Urinary bladder (tissue), 4 donors: ENCODE measurements around the gene KIZ. TPM values are rescaled to one million over a fixed set of nuclear protein-coding genes. Genes with fewer than 3 reads are reported as not detected.

Source experiments
- DNase-seq: peaks from one replicate; pipeline ENCODE4 v3.0.0-alpha.2; 2015; ENCODE audit errors: extremely low spot score
- H3K27ac ChIP-seq: one replicate; pipeline ENCODE4 v1.5.1; 2013; ENCODE audit warnings: low read depth, mild to moderate bottlenecking, moderate library complexity
- H3K36me3 ChIP-seq: one replicate; pipeline ENCODE4 v1.6.1; 2013; ENCODE audit warnings: mild to moderate bottlenecking, moderate library complexity; ENCODE audit not compliant: insufficient read depth
- H3K4me1 ChIP-seq: one replicate; pipeline ENCODE4 v1.6.1; 2013; ENCODE audit warnings: mild to moderate bottlenecking, moderate library complexity; ENCODE audit not compliant: insufficient read depth
- H3K4me3 ChIP-seq: one replicate; pipeline ENCODE4 v1.5.1; 2013; ENCODE audit warnings: low read depth, low read length
- WGBS: extraction: QIAGEN DNeasy Blood & Tissue Kit; methylation state at CpG from one replicate; pipeline ENCODE4 v1.1.7; 2013; 5-methylcytosine and 5-hydroxymethylcytosine counted together
- polyA plus RNA-seq: library from polyadenylated mRNA; stranded (reverse); fragments of 200-250 nt; gene quantifications from one replicate; pipeline ENCODE4 v1.2.3, GENCODE V29; 2013
- total RNA-seq: library from RNA; depleted of rRNA; stranded (reverse); fragments of >200 nt; gene quantifications from one replicate; pipeline ENCODE4 v1.2.3, GENCODE V29; 2014
- donor health status: healthy with polysubstance abuse.
- donor health status: healthy.

Gene KIZ
- 32.9 TPM for total RNA-seq
- polyA plus RNA-seq = 38.1 TPM

DNA sequence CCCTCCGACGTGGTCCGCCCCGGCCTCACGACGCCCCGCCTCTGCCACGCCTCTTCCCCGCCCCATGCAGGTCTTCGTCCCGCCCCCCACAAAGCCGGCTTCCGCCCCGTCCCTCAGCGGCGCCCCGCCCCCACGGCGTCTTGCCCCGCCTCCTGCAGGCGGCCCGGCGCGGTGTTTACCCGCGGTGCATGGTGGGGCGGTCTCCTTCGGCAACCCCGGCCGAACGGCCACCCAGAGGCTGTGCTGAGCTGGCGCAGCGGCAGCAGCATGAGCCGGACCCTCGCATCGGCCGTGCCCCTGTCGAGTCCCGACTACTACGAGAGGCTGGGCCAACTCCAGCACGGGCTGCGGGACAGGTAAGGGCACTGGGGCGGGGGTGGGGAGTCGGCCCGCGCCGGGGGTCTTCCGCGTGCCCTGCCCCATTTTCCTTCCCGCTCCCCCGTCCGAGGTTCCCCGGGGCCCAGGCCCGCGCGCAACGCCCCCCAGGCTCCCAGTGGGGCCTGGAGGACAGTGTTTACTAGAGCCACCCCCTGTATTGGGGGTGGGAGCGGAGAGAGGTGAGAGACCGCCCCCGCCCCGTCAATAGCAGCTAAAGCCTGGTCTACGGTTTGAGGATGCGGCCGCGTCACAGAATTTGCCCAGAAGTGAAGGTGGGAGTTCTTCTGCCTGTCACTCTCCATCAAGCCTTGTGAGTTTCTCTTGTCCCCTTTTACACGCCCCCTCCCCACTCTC is at the start of gene KIZ:
TSS of gene KIZ (plus strand) at position 234 of the 732 bp plus-strand sequence. CDS start at position 268, 34 bp downstream.
- Histone ChIP-seq H3K36me3 (no peaks in the 10 kb centered on the region), H3K4me3 (peak within 1 kb of the TSS; percentile 88), H3K4me1 (no peaks in the 10 kb centered on the region), H3K27ac (peak within 1 kb of the TSS; percentile 88)
- under 1% methylated on average over 66 of the region's 66 CpGs for WGBS
- peak; percentile 84 for DNase-seq

DNA sequence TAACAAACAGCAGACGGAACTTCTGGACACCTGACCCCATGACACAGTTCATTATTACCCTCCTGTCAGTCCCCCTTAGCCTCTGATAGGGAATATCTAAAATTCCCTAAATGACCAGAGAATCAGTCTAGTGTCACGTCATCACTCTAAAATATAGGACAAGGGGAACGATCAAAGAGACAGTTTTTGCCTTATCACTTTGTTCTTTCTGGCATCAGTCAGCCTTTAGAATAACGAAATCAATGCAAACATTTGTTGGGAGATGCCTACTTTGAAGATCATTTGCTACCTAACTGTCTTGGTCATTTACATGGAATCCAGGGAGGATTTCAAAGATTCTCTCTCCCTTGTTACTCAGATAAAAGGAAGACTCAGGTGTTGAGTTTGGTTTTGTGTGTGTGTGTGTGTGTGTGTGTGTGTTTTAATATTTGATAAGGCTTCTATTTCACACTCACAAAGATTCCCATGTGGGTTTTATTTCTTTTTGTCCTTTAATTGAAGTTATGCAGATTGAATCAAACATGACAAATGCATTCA is 48.0 kb upstream of the KIZ start:
- H3K4me3 ChIP-seq = no peak overlapping the region
- no peak overlapping the region for H3K27ac ChIP-seq
- no peak for DNase-seq
- 49% methylated on average over 4 of the region's 4 CpGs for WGBS
- H3K4me1 ChIP-seq = no peaks in the 10 kb centered on the region
- no peaks in the 10 kb centered on the region for H3K36me3 ChIP-seq

DNA sequence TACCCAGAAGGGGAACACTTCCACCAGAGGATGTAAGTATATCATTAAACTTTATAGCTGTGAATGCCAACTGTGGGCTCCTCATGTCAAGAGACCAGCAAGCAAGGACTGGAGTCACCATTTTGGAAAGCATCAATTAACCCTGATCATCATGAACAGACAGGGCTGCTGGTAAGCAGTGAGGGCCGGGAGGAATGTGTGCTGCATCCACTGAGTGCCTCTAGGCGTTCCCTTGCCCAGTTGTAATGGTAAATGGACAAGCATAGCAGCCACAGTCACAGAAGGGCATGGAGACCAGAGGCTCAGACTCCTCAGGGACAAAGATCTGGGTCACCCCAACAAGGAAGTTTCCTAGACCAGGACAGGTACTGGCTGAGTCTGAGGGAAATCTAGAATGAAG is 43.3 kb upstream of the KIZ start:
- WGBS = 61% methylated on average over 2 of the region's 2 CpGs
- H3K27ac ChIP-seq = no peak overlapping the region

DNA sequence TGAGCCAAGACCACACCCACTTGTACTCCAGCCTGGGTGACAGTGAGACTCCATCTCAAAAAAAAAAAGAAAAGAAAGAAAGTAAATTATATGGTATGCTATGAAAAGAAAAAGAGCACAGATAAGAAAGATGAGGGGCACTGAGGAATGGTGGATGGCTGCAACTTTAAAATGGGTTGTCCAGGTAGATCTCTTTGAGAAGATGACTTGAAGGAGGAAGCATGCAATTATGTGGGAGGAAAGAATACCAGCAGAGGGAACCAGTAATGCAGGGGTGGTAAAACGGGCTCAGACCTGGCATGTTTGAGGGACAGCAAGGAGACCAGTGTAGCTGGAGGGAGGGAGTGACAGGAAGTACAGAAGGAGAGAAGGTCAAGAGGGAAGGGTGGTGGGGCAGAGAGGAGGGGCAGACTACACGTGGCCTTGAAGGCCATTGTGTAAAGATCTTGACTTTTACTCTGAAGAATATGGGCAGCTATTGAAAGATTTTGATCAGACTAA is 42.0 kb upstream of the KIZ start:
- Histone ChIP-seq H3K4me3 (no peak overlapping the region), H3K4me1 (no peaks in the 10 kb centered on the region), H3K27ac (no peak overlapping the region), H3K36me3 (no peaks in the 10 kb centered on the region)
- DNase-seq = no peak
- 33% methylated on average over 2 of the region's 2 CpGs for WGBS

More for the DNA sequence above, 43.3 kb upstream of the KIZ start:
- Histone ChIP-seq H3K4me1 (no peaks in the 10 kb centered on the region), H3K4me3 (no peak overlapping the region), H3K36me3 (no peaks in the 10 kb centered on the region)
- no peak for DNase-seq

DNA sequence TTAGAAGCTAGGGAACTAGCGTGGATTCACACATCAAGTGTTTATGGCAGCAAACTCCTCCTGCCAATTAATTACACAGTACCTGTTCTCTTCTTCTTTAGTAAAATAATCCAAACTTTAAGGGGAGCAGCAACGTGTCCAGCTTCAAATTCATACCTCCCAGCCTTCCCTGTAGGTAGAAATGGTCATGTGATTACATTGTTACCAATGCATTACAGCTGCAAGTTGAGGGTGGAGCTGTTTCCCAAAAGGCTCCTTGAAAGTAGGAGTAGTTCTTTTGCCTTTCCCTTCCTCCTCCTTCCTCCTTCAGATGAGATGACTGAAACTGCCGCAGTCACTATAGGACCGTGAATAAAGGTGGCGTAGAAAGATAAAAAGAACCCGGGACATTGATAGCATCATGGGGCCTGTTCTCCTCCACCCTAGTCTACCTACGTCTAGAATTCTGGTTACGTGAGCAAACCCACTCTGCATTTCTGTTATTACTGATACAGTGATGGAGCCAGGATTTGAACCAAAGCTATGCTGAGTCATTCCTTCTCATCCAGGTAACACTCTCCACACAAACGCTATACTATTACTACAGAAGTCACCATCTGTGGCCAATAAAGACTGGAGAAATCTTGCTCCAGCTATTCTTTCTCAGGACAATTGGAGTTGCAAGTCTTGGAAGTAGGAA is 37.9 kb upstream of the KIZ start:
- Histone ChIP-seq H3K36me3 (no peaks in the 10 kb centered on the region), H3K4me3 (no peak overlapping the region), H3K27ac (no peak overlapping the region), H3K4me1 (no peaks in the 10 kb centered on the region)
- 83% methylated on average over 9 of the region's 9 CpGs for WGBS
- DNase-seq = no peak

GRCh38 chr20:21089391-21089790 is 36.5 kb upstream of the KIZ start:
- H3K4me3 ChIP-seq = no peak overlapping the region
- no peaks in the 10 kb centered on the region for H3K4me1 ChIP-seq
- WGBS = 41% methylated on average over 8 of the region's 8 CpGs
- no peak overlapping the region for H3K27ac ChIP-seq
- DNase-seq = no peak
- H3K36me3 ChIP-seq = no peaks in the 10 kb centered on the region

- no peak overlapping the region for H3K27ac ChIP-seq
- H3K4me3 ChIP-seq = no peak overlapping the region
- no peak for DNase-seq
- no peaks in the 10 kb centered on the region for H3K4me1 ChIP-seq
- no peaks in the 10 kb centered on the region for H3K36me3 ChIP-seq
- WGBS = 35% methylated on average over 14 of the region's 14 CpGs
Measured at GRCh38 chr20:21090111-21090618, 35.7 kb upstream of the KIZ start.

DNA sequence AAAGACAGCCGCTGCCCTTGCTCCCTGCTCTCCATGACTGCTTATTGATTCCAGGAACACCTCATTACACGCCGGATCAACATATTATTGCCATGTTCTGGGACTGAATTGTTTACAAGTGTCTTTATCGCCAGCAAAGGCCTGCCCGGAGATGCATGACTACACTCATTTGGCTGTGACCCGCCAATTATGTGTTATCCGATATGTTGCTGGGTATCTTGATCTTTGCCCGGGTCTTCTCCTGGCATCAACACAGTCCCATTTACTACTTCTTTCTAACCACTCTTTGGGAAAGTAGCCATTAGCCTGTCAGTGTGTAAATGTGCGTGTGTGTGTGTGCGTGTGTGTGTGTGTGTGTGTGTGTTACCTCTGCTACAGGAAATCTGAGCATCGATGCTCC is 35.2 kb upstream of the KIZ start:
- 58% methylated on average over 11 of the region's 11 CpGs for WGBS
- H3K27ac ChIP-seq = no peak overlapping the region
- H3K36me3 ChIP-seq = no peaks in the 10 kb centered on the region
- H3K4me3 ChIP-seq = no peak overlapping the region
- no peaks in the 10 kb centered on the region for H3K4me1 ChIP-seq
- no peak for DNase-seq

GRCh38 chr20:21092806-21093205 is 33.1 kb upstream of the KIZ start:
- 71% methylated on average over 3 of the region's 3 CpGs for WGBS
- no peaks in the 10 kb centered on the region for H3K4me1 ChIP-seq
- no peaks in the 10 kb centered on the region for H3K36me3 ChIP-seq

GRCh38 chr20:21096321-21097043 is 29.4 kb upstream of the KIZ start:
- DNase-seq = no peak
- peaks cover 2% of the 10 kb centered on the region for H3K4me1 ChIP-seq
- H3K36me3 ChIP-seq = no peaks in the 10 kb centered on the region
- WGBS = 39% methylated on average over 10 of the region's 10 CpGs
- no peak overlapping the region for H3K4me3 ChIP-seq
- no peak overlapping the region for H3K27ac ChIP-seq

More at GRCh38 chr20:21092806-21093205, 33.1 kb upstream of the KIZ start:
- H3K4me3 ChIP-seq = no peak overlapping the region
- no peak overlapping the region for H3K27ac ChIP-seq
- DNase-seq = no peak

- Histone ChIP-seq H3K27ac (no peak overlapping the region), H3K4me1 (peaks cover 3% of the 10 kb centered on the region), H3K36me3 (no peaks in the 10 kb centered on the region), H3K4me3 (peak overlapping the region; percentile 33)
- 4% methylated on average over 46 of the region's 46 CpGs for WGBS
- DNase-seq = no peak
Measured at GRCh38 chr20:21099751-21100577, 25.9 kb upstream of the KIZ start.

- 3% methylated on average over 64 of the region's 64 CpGs for WGBS
- Histone ChIP-seq H3K4me1 (peaks cover 3% of the 10 kb centered on the region), H3K27ac (no peak overlapping the region), H3K4me3 (peak overlapping the region; percentile 14), H3K36me3 (no peaks in the 10 kb centered on the region)
- no peak for DNase-seq
Measured at GRCh38 chr20:21100578-21101452, 25.1 kb upstream of the KIZ start.
